Activated CD4-positive, alpha-beta memory T cell treated with anti-CD3 and anti-CD28 coated beads for 36 hours (primary cell): ENCODE measurements around the gene WNT5B. TPM values are rescaled to one million over a fixed set of nuclear protein-coding genes. Genes with fewer than 3 reads are reported as not detected.
A peak's percentile ranks its signal among the peaks of the same experiment; 100 is the strongest.

Experiments used
- CTCF ChIA-PET: fragments of 350-600 bp; sonication (Branson Sonifier 250); formaldehyde crosslinking; loops from one replicate; lab custom pipeline; 2021; ENCODE audit warnings: antibody characterized with exemption, inconsistent platforms; lab: Charles Lee
- POLR2A ChIA-PET: fragments of 350-600 bp; sonication (Branson Sonifier 250); formaldehyde crosslinking; loops from one replicate; lab custom pipeline; 2021; ENCODE audit warnings: antibody characterized with exemption; lab: Charles Lee
- DNase-seq: peaks from one replicate; pipeline ENCODE4 v3.0.0-alpha.2; 2020
- H3K27ac Mint-ChIP-seq: one replicate; pipeline ENCODE4 v1.8.0; 2021; ENCODE audit warnings: mixed read lengths
- H3K27me3 Mint-ChIP-seq: one replicate; pipeline ENCODE4 v1.8.0; 2021; ENCODE audit warnings: mixed read lengths
- H3K36me3 Mint-ChIP-seq: one replicate; pipeline ENCODE4 v1.8.0; 2021; ENCODE audit warnings: mixed read lengths
- H3K4me1 Mint-ChIP-seq: one replicate; pipeline ENCODE4 v1.8.0; 2021; ENCODE audit warnings: low read depth, mixed read lengths
- H3K4me3 Mint-ChIP-seq: one replicate; pipeline ENCODE4 v1.8.0; 2021; ENCODE audit warnings: mild to moderate bottlenecking, mixed read lengths
- H3K9me3 Mint-ChIP-seq: one replicate; pipeline ENCODE4 v1.8.0; 2021; ENCODE audit warnings: mixed read lengths
- intact Hi-C: fragments of 100-400 bp; cut with micrococcal nuclease; formaldehyde crosslinking; loops from one replicate; pipeline ENCODE4 v1.15.1; 2023
- total RNA-seq, 2 experiments: library from RNA; stranded (reverse); gene quantifications; one replicate each; pipeline ENCODE4 v1.2.3, GENCODE V29; 2021

The WNT5B gene
- total RNA-seq, 2 experiments from 2014 or later: not detected

- no peaks in the 10 kb centered on the region for H3K27me3 Mint-ChIP-seq
- peak overlapping the region; percentile 21 for H3K4me3 Mint-ChIP-seq
- DNase-seq: peak; percentile 72
- no peaks in the 10 kb centered on the region for H3K9me3 Mint-ChIP-seq
- intact Hi-C loops: loop anchor here (2.0 kb wide), 1 partner anchor 130 kb away; no protein-coding TSS in a partner anchor
- ChIA-PET POLR2A (interaction anchor here (1.7 kb wide), 1 partner anchor 30 kb away, joined by 14 read pairs; the partner anchor contains the start of gene ADIPOR2), CTCF (interaction anchor here (1.4 to 19.1 kb wide), 5 partner anchors 8 to 279 kb away, joined by 3 to 498 read pairs (median 9); no protein-coding TSS in a partner anchor)
- H3K4me1 Mint-ChIP-seq: peaks cover 24% of the 10 kb centered on the region
- no peaks in the 10 kb centered on the region for H3K36me3 Mint-ChIP-seq
- peak overlapping the region; percentile 56 for H3K27ac Mint-ChIP-seq
Observed at GRCh38 chr12:1660304-1661187, 31.5 kb downstream of the WNT5B start.

DNA sequence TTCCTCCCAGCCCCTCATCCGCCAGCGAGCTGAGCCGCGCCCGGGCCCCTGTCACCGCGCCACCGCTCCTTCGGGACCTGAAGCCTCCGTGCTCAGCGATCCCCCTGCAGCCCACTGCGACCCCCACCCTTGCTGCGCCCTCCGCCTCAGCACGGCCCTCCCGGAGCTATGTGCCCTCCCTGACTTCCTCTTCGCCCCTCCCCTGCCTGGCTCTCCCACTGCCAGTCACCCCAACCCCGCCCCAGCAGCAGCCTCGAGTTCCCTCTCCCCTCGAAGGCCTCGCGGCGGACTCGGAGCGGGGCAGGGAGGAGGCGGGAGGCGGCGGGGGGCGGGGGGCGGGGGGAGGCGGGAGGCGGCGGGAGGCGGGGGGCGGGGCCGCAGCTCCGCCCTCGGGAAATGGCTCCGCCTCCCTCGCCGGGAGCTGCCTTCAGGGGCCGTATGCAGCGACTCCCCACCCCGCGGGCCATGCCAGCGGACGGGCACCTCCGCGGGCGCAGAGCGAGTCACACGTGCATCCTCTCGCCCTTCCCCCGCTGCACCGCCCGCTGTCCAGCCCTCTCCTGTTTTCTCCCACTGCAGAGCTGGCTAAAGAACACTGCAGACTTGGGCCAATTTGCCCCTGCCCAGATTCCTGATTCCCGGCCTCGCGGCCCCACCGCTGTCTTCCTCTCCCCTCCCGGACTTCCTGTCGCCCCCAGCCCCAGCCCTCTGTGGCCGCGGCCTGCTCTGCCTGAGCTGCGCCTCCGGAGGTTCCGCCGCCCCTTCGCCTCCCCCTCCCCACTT is 32.7 kb downstream of the WNT5B start:
- H3K4me1 Mint-ChIP-seq: peaks cover 29% of the 10 kb centered on the region
- no peaks in the 10 kb centered on the region for H3K9me3 Mint-ChIP-seq
- H3K27ac Mint-ChIP-seq: peak overlapping the region; percentile 64
- POLR2A ChIA-PET: interaction anchor here (0.5 to 1.7 kb wide), 2 partner anchors 29 to 1252 kb away, joined by 3 to 14 read pairs; partner anchors contain the start of gene ADIPOR2
- no peaks in the 10 kb centered on the region for H3K27me3 Mint-ChIP-seq
- CTCF ChIA-PET: interaction anchor here (0.7 to 19.1 kb wide), 6 partner anchors 9 to 278 kb away, joined by 3 to 498 read pairs (median 6); no protein-coding TSS in a partner anchor
- peak; percentile 91 for DNase-seq
- intact Hi-C loops: loop anchor here (1.0 to 2.0 kb wide), 2 partner anchors 29 to 129 kb away; no protein-coding TSS in a partner anchor
- H3K36me3 Mint-ChIP-seq: no peaks in the 10 kb centered on the region
- peak overlapping the region; percentile 73 for H3K4me3 Mint-ChIP-seq

DNA sequence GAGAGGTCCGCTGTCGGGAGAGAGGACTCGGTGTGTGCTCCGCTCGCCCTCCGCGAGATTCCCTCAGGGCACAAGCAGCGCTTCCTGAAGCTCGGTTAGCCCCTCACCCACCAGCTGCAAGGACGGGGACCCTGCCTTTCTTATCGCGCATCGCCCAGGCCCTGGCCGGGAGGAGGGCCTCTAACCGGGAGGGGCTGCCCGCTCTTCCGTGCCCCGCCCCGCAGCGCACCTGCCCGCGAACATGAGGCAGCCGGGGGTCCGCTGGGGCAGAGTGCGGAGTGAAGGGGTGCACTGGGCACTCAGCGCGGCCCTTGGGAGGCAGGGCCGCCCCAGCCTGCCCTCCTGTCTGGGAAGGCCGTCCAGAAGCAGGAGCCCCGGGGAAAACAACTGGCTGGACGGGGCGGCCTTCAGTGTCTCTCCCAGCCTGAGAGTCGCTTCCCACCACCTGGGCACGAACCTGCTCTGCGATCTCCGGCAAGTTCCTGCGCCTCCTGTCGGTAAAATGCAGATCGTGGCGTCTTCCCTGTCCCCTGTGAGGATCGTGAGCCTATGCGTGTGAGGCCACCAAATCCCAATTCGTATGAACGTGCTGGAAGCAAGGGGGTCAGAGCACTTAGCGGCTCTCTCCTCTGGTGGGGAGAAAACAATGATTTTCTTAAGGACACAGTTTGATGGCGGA is 33.9 kb downstream of the WNT5B start:
- H3K4me3 Mint-ChIP-seq: peak overlapping the region; percentile 54
- H3K27ac Mint-ChIP-seq: peak overlapping the region; percentile 67
- ChIA-PET CTCF (interaction anchor here (2.8 to 19.1 kb wide), 2 partner anchors 10 to 129 kb away, joined by 9 to 498 read pairs; no protein-coding TSS in a partner anchor), POLR2A (interaction anchor here (1.7 kb wide), 1 partner anchor 28 kb away, joined by 14 read pairs; the partner anchor contains the start of gene ADIPOR2)
- H3K27me3 Mint-ChIP-seq: no peaks in the 10 kb centered on the region
- intact Hi-C loops: loop anchor here (1.0 kb wide), 1 partner anchor 27 kb away; no protein-coding TSS in a partner anchor
- no peaks in the 10 kb centered on the region for H3K36me3 Mint-ChIP-seq
- H3K4me1 Mint-ChIP-seq: peaks cover 38% of the 10 kb centered on the region
- peak; percentile 44 for DNase-seq
- H3K9me3 Mint-ChIP-seq: no peaks in the 10 kb centered on the region

DNA sequence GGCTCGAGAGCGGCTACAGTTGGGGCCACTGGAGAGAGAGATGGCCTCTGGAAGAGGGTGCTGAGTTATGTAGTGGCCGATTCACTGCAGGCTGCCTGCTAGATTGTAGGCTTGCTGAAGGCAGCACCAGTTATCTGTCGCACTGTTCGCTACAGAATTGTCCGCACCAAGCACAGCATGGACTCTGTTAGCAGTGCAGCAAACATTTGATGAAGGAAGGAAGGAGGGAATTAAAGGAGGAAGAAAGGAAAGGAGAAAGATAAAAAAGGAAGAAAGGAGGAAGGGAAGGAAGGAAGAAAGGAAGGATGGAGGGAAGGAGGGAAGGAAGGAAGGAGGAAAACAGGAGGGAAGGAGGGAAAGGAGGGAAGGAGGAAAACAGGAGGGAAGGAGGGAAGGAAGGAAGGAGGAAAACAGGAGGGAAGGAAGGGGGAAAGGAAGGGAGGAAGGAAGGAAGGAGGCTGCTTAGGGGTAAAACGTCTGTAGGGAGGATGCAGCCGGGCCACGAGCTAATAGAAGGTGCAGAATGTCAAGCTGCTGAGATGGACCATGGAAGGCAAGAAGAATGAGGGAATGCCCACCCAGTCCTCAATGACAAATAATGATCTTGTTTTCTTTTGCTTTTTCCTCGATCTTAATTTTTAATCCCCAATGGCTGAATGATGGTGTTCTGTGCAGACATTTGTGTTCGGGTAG is 34.6 kb downstream of the WNT5B start:
- POLR2A ChIA-PET: no interaction called here
- CTCF ChIA-PET: interaction anchor here (1.4 kb wide), 1 partner anchor 127 kb away, joined by 5 read pairs; no protein-coding TSS in a partner anchor
- no peak for DNase-seq
- intact Hi-C loops: no loop called here
- H3K36me3 Mint-ChIP-seq: no peaks in the 10 kb centered on the region
- no peaks in the 10 kb centered on the region for H3K27me3 Mint-ChIP-seq
- no peaks in the 10 kb centered on the region for H3K9me3 Mint-ChIP-seq
- H3K4me1 Mint-ChIP-seq: peaks cover 43% of the 10 kb centered on the region
- peak overlapping the region; percentile 24 for H3K27ac Mint-ChIP-seq
- peak overlapping the region; percentile 54 for H3K4me3 Mint-ChIP-seq

DNA sequence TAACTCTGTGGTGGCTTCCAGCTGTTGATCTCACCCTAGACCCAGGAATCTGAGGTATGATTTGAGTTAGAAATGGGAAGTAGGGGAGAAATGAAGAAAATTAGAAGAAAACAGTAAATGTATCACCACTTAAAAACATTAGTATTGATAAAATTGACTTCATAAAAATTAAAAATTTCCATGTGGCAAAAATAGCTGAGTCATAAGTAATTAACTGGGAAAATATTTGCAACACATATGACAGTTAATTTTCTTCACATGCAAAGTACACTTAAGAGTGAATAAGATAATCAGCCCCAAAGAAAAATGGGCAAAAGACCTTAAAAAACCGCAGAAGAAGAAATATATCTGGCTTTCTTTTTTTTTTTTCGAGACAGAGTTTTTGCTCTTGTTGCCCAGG is 36.3 kb downstream of the WNT5B start:
- ChIA-PET POLR2A (no interaction called here), CTCF (interaction anchor here (1.2 to 1.3 kb wide), 2 partner anchors 10 to 275 kb away, joined by 3 to 4 read pairs; no protein-coding TSS in a partner anchor)
- H3K4me3 Mint-ChIP-seq: no peak overlapping the region
- intact Hi-C loops: no loop called here
- DNase-seq: no peak
- H3K27ac Mint-ChIP-seq: no peak overlapping the region
- peaks cover 43% of the 10 kb centered on the region for H3K4me1 Mint-ChIP-seq
- no peaks in the 10 kb centered on the region for H3K27me3 Mint-ChIP-seq
- H3K36me3 Mint-ChIP-seq: no peaks in the 10 kb centered on the region
- H3K9me3 Mint-ChIP-seq: no peaks in the 10 kb centered on the region

- H3K4me3 Mint-ChIP-seq: no peak overlapping the region
- H3K27me3 Mint-ChIP-seq: no peaks in the 10 kb centered on the region
- intact Hi-C loops: no loop called here
- H3K4me1 Mint-ChIP-seq: peaks cover 38% of the 10 kb centered on the region
- CTCF ChIA-PET: no interaction called here
- no peaks in the 10 kb centered on the region for H3K36me3 Mint-ChIP-seq
- POLR2A ChIA-PET: no interaction called here
- H3K9me3 Mint-ChIP-seq: no peaks in the 10 kb centered on the region
- no peak for DNase-seq
- H3K27ac Mint-ChIP-seq: no peak overlapping the region
Observed at GRCh38 chr12:1666215-1666614, 37.2 kb downstream of the WNT5B start.

GRCh38 chr12:1666685-1667162 is 37.7 kb downstream of the WNT5B start:
- Mint-ChIP-seq H3K9me3 (no peaks in the 10 kb centered on the region), H3K4me3 (no peak overlapping the region), H3K36me3 (no peaks in the 10 kb centered on the region), H3K27ac (peak overlapping the region; percentile 0), H3K4me1 (peaks cover 35% of the 10 kb centered on the region), H3K27me3 (no peaks in the 10 kb centered on the region)
- DNase-seq: no peak
- CTCF ChIA-PET: no interaction called here
- intact Hi-C loops: no loop called here
- POLR2A ChIA-PET: no interaction called here

- Mint-ChIP-seq H3K4me3 (no peak overlapping the region), H3K36me3 (no peaks in the 10 kb centered on the region), H3K27me3 (no peaks in the 10 kb centered on the region), H3K9me3 (no peaks in the 10 kb centered on the region), H3K27ac (no peak overlapping the region), H3K4me1 (peaks cover 27% of the 10 kb centered on the region)
- CTCF ChIA-PET: interaction anchor here (1.0 kb wide), 1 partner anchor 122 kb away, joined by 3 read pairs; no protein-coding TSS in a partner anchor
- DNase-seq: no peak
- intact Hi-C loops: no loop called here
- POLR2A ChIA-PET: interaction anchor here (1.2 kb wide), 1 partner anchor 12 kb away, joined by 5 read pairs; no protein-coding TSS in a partner anchor
Observed at GRCh38 chr12:1668833-1669543, 40.0 kb downstream of the WNT5B start.

DNA sequence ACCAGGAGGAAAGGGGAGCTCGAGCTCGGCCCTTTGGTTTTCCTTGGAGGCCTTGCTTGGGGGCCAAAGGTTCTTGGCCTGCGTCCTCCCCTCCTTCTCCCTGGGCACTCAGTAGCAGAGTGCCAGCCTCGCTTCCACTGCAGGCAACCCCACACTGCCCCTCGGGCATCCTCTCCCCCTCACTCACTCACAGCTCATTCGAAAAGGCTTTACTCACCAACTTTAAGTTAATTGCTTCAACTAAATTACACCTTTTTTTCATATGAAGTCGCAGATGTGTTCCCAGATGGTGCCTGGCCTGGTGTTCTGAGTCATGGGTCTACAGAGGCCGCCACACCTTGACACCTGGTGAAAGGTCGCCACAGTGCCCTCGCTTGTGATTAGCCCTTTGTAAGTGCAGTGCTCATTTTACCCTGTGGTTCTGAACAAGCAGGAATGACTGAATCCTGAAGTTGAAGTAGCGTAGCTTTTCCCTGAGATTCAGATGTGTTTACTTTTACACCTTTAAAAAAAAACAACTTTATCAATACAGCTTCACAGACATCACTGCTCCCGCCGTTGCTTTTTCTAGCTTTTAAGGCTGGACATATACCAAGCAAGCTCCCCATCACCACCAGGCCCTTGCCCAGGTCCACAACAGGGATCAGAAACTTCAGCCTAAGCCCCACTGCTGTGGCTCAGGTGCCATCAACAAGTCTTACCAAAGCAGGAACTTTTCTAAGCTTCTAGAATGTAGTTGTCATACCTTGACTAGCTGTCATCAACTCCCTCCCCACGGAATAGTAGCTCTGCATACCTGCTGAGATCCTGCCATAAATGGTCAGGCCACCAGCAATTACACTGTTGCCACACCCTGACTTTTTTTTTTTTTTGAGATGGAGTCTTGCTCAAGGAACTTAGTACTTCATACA is 41.6 kb downstream of the WNT5B start:
- intact Hi-C loops: no loop called here
- peaks cover 22% of the 10 kb centered on the region for H3K4me1 Mint-ChIP-seq
- no peak overlapping the region for H3K4me3 Mint-ChIP-seq
- H3K9me3 Mint-ChIP-seq: no peaks in the 10 kb centered on the region
- H3K27me3 Mint-ChIP-seq: no peaks in the 10 kb centered on the region
- H3K36me3 Mint-ChIP-seq: no peaks in the 10 kb centered on the region
- DNase-seq: no peak
- POLR2A ChIA-PET: no interaction called here
- no peak overlapping the region for H3K27ac Mint-ChIP-seq
- CTCF ChIA-PET: interaction anchor here (0.6 kb wide), 1 partner anchor 18 kb away, joined by 3 read pairs; no protein-coding TSS in a partner anchor
